Lower leg skin (tissue), 4 donors: ENCODE results near the gene NEAT1. TPM values are rescaled to one million over a fixed set of nuclear protein-coding genes. Genes with fewer than 3 reads are reported as not detected.

Experiments used
- DNase-seq, 2 donors: peaks; one replicate each; pipeline ENCODE4 v3.0.0-alpha.2; 2019; ENCODE audit warnings: low spot score in 2 of 2
- H3K4me3 ChIP-seq: fragments of 200-600 bp; sonication (generic); 2 replicates; pipeline ENCODE4 v1.5.1; 2017; ENCODE audit warnings: mild to moderate bottlenecking, low read depth; ENCODE audit not compliant: poor library complexity, severe bottlenecking
- CTCF ChIP-seq, 3 donors: fragments of 450-650 bp; IDR thresholded peaks; one replicate each; pipeline ENCODE4 v1.5.1; 2016; ENCODE audit warnings: antibody characterized with exemption in 3 of 3, mild to moderate bottlenecking in 3 of 3, moderate library complexity in 2 of 3
- POLR2A ChIP-seq, 2 donors: fragments of 450-650 bp; IDR thresholded peaks; one replicate each; pipeline ENCODE4 v1.6.1; 2016 to 2017; ENCODE audit warnings: antibody characterized with exemption in 2 of 2, mild to moderate bottlenecking in 1 of 2, moderate library complexity in 1 of 2
- WGBS, 2 donors: methylation state at CpG; one replicate each; pipeline ENCODE4 v1.1.5; 2018; 5-methylcytosine and 5-hydroxymethylcytosine counted together
- intact Hi-C: fragments of 100-400 bp; cut with DNase I; formaldehyde crosslinking; loops from one replicate; pipeline ENCODE4 v1.15.0; 2023; ENCODE audit warnings: low total_unique reads
- total RNA-seq, 4 donors: library from RNA; depleted of rRNA; stranded (reverse); fragments of >200 nt; gene quantifications; one replicate each; pipeline ENCODE4 v1.1.0, GENCODE V29; 2016

NEAT1 gene
- total RNA-seq, 4 donors from 2014 or later = 147 to 645 (median 301) TPM

GRCh38 chr11:65401073-65401802 lies 21.4 kb upstream of the NEAT1 start:
- intact Hi-C loops = no loop called here
- H3K4me3 ChIP-seq = no peak overlapping the region
- no peak for DNase-seq
- TF ChIP-seq POLR2A (IDR thresholded peaks at IDR 0.05) (no peak), CTCF (IDR thresholded peaks at IDR 0.05) (no peak)
- WGBS, 2 donors = 77 to 80% methylated on average over 14 to 16 of the region's 16 CpGs

- no peak for DNase-seq
Measured at GRCh38 chr11:65401803-65402248, 20.8 kb upstream of the NEAT1 start.

GRCh38 chr11:65402790-65403189 lies 19.8 kb upstream of the NEAT1 start:
- DNase-seq = no peak
- no peak overlapping the region for H3K4me3 ChIP-seq
- WGBS, 2 donors = 74 to 86% methylated on average over 2 of the region's 2 CpGs
- intact Hi-C loops = no loop called here
- TF ChIP-seq POLR2A (IDR thresholded peaks at IDR 0.05) = no peak
- TF ChIP-seq CTCF (IDR thresholded peaks at IDR 0.05) = no peak

More at GRCh38 chr11:65401803-65402248, 20.8 kb upstream of the NEAT1 start:
- TF ChIP-seq CTCF (IDR thresholded peaks at IDR 0.05) (no peak), POLR2A (IDR thresholded peaks at IDR 0.05) (no peak)
- WGBS, 2 donors = 88 to 91% methylated on average over 10 of the region's 10 CpGs
- intact Hi-C loops = no loop called here
- no peak overlapping the region for H3K4me3 ChIP-seq

- TF ChIP-seq POLR2A (IDR thresholded peaks at IDR 0.05) (no peak), CTCF (IDR thresholded peaks at IDR 0.05) (no peak)
- intact Hi-C loops = no loop called here
- WGBS, 2 donors = 71 to 81% methylated on average over 12 of the region's 12 CpGs
- no peak for DNase-seq
- H3K4me3 ChIP-seq = no peak overlapping the region
Measured at GRCh38 chr11:65403607-65404121, 18.9 kb upstream of the NEAT1 start.

- 79 to 80% methylated on average over 12 to 13 of the region's 13 CpGs for WGBS, 2 donors
- H3K4me3 ChIP-seq = no peak overlapping the region
- TF ChIP-seq CTCF (IDR thresholded peaks at IDR 0.05) (no peak), POLR2A (IDR thresholded peaks at IDR 0.05) (no peak)
- DNase-seq = no peak
- intact Hi-C loops = no loop called here
Measured at GRCh38 chr11:65404210-65404609, 18.4 kb upstream of the NEAT1 start.
